ENCODE results near the gene LEO1. TPM values are rescaled to one million over a fixed set of nuclear protein-coding genes. Genes with fewer than 3 reads are reported as not detected.
A peak's percentile ranks its signal among the peaks of the same experiment; 100 is the strongest.

LEO1 gene
- total and polyA plus RNA-seq, 4 donors: 11.3 to 23.3 (median 13.9) TPM

DNA sequence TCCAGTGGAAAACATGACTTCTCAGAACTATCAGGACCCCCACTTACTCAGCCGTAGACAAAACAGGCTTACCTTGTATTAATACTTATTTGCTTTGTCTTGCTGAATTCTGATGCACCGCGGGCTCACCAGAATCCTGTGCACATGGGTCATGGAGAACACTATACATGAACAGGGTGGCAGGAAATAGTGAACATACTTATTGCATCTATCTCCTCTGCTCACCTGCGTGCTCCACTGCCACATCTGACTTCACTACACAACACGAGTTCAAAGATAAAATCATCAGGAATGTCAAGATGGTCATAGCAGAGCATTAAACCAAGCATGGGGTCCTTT lies 36.8 kb upstream of the LEO1 start:
- Histone ChIP-seq H3K9ac (ENCODE audit: low read depth in 1 of 2, low read length in 2 of 2) (no peak overlapping the region), H3K27ac (ENCODE audit: low read depth in 1 of 2, low read length in 2 of 2) (peak overlapping the region in 1 of 2 donors; percentile 28), H3K36me3 (ENCODE audit: control insufficient read depth in 4 of 4, insufficient read depth in 3 of 4, low read depth in 1 of 4, low read length in 3 of 4) (no peaks in the 10 kb centered on the region), H3K9me3 (ENCODE audit: control insufficient read depth in 4 of 4, low read length in 3 of 4) (no peaks in the 10 kb centered on the region), H3K4me1 (ENCODE audit: control insufficient read depth in 4 of 4, insufficient read depth in 4 of 4, low read length in 3 of 4) (peaks cover 0 to 6% (median 0%) of the 10 kb centered on the region in 4 donors), H3K4me3 (ENCODE audit: low read depth in 1 of 3, low read length in 3 of 3) (no peak overlapping the region), H3K27me3 (ENCODE audit: control insufficient read depth in 4 of 4, insufficient read depth in 4 of 4, low read length in 3 of 4) (no peaks in the 10 kb centered on the region)
- 90% methylated on average over 5 of the region's 5 CpGs for WGBS
- DNase-seq (ENCODE audit: low spot score): no peak
- no peak for TF ChIP-seq JUND (IDR thresholded peaks at IDR 0.05)
- no peak for TF ChIP-seq SP1 (IDR thresholded peaks at IDR 0.05)
- no peak for TF ChIP-seq EGR1 (IDR thresholded peaks at IDR 0.05; ENCODE audit: low read depth in 2 of 2)
- TF ChIP-seq FOXA1 (IDR thresholded peaks at IDR 0.05): no peak
- TF ChIP-seq NR2F2 (IDR thresholded peaks at IDR 0.05): no peak
- TF ChIP-seq, protein P1, sequence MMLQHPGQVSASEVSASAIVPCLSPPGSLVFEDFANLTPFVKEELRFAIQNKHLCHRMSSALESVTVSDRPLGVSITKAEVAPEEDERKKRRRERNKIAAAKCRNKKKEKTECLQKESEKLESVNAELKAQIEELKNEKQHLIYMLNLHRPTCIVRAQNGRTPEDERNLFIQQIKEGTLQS (IDR thresholded peaks at IDR 0.05): no peak
- no peak for TF ChIP-seq GABPA (IDR thresholded peaks at IDR 0.05 in 1 of 2, conservative IDR thresholded peaks at IDR 0.05 in 1 of 2)
- TF ChIP-seq HNF4G (IDR thresholded peaks at IDR 0.05): no peak
- TF ChIP-seq RAD21 (IDR thresholded peaks at IDR 0.05): no peak
- TF ChIP-seq TAF1 (conservative IDR thresholded peaks at IDR 0.05): no peak
- TF ChIP-seq, protein P2, sequence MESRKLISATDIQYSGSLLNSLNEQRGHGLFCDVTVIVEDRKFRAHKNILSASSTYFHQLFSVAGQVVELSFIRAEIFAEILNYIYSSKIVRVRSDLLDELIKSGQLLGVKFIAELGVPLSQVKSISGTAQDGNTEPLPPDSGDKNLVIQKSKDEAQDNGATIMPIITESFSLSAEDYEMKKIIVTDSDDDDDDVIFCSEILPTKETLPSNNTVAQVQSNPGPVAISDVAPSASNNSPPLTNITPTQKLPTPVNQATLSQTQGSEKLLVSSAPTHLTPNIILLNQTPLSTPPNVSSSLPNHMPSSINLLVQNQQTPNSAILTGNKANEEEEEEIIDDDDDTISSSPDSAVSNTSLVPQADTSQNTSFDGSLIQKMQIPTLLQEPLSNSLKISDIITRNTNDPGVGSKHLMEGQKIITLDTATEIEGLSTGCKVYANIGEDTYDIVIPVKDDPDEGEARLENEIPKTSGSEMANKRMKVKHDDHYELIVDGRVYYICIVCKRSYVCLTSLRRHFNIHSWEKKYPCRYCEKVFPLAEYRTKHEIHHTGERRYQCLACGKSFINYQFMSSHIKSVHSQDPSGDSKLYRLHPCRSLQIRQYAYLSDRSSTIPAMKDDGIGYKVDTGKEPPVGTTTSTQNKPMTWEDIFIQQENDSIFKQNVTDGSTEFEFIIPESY (IDR thresholded peaks at IDR 0.05): no peak
- TF ChIP-seq, protein P3, sequence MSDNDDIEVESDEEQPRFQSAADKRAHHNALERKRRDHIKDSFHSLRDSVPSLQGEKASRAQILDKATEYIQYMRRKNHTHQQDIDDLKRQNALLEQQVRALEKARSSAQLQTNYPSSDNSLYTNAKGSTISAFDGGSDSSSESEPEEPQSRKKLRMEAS (IDR thresholded peaks at IDR 0.05): no peak
- TF ChIP-seq RXRA (IDR thresholded peaks at IDR 0.05): no peak
- TF ChIP-seq, protein P4, sequence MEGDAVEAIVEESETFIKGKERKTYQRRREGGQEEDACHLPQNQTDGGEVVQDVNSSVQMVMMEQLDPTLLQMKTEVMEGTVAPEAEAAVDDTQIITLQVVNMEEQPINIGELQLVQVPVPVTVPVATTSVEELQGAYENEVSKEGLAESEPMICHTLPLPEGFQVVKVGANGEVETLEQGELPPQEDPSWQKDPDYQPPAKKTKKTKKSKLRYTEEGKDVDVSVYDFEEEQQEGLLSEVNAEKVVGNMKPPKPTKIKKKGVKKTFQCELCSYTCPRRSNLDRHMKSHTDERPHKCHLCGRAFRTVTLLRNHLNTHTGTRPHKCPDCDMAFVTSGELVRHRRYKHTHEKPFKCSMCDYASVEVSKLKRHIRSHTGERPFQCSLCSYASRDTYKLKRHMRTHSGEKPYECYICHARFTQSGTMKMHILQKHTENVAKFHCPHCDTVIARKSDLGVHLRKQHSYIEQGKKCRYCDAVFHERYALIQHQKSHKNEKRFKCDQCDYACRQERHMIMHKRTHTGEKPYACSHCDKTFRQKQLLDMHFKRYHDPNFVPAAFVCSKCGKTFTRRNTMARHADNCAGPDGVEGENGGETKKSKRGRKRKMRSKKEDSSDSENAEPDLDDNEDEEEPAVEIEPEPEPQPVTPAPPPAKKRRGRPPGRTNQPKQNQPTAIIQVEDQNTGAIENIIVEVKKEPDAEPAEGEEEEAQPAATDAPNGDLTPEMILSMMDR (IDR thresholded peaks at IDR 0.05; ENCODE audit: low read depth, low read length, missing input control): no peak
- no peak for TF ChIP-seq HNF4A (conservative IDR thresholded peaks at IDR 0.05)
- no peak for TF ChIP-seq FOXA2 (IDR thresholded peaks at IDR 0.05)
- TF ChIP-seq, protein P5, sequence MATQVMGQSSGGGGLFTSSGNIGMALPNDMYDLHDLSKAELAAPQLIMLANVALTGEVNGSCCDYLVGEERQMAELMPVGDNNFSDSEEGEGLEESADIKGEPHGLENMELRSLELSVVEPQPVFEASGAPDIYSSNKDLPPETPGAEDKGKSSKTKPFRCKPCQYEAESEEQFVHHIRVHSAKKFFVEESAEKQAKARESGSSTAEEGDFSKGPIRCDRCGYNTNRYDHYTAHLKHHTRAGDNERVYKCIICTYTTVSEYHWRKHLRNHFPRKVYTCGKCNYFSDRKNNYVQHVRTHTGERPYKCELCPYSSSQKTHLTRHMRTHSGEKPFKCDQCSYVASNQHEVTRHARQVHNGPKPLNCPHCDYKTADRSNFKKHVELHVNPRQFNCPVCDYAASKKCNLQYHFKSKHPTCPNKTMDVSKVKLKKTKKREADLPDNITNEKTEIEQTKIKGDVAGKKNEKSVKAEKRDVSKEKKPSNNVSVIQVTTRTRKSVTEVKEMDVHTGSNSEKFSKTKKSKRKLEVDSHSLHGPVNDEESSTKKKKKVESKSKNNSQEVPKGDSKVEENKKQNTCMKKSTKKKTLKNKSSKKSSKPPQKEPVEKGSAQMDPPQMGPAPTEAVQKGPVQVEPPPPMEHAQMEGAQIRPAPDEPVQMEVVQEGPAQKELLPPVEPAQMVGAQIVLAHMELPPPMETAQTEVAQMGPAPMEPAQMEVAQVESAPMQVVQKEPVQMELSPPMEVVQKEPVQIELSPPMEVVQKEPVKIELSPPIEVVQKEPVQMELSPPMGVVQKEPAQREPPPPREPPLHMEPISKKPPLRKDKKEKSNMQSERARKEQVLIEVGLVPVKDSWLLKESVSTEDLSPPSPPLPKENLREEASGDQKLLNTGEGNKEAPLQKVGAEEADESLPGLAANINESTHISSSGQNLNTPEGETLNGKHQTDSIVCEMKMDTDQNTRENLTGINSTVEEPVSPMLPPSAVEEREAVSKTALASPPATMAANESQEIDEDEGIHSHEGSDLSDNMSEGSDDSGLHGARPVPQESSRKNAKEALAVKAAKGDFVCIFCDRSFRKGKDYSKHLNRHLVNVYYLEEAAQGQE (IDR thresholded peaks at IDR 0.05): no peak

Measured in liver (tissue), 9 donors.